Vagina (tissue), 2 donors: ENCODE data around the gene INF2.

Experiments
- CTCF ChIP-seq, 3 experiments: fragments of 450-650 bp in 2 of 3; fragments of 200-600 bp in 1 of 3; sonication (generic) in 1 of 3; IDR thresholded peaks; one replicate each; pipeline ENCODE4 v1.5.1; 2017 to 2019; ENCODE audit warnings: antibody characterized with exemption in 3 of 3, mild to moderate bottlenecking in 2 of 3, moderate library complexity in 2 of 3
- POLR2AphosphoS5 ChIP-seq, 2 donors: sonication (generic); formaldehyde crosslinking; IDR thresholded peaks; one replicate each; pipeline ENCODE4 v1.9.0; 2017; ENCODE audit warnings: antibody characterized with exemption in 2 of 2, mild to moderate bottlenecking in 2 of 2, low read depth in 1 of 2; ENCODE audit not compliant: insufficient read depth in 1 of 2

GRCh38 chr14:104684449-104684821 is 5.0 kb upstream of the INF2 start:
- TF ChIP-seq CTCF (IDR thresholded peaks at IDR 0.05), result no peak
- TF ChIP-seq POLR2AphosphoS5 (IDR thresholded peaks at IDR 0.05; ENCODE audit: insufficient read depth in 1 of 2, low read depth in 1 of 2), result no peak
